HG03565 (cell line): ENCODE data around the gene CCDC142.

Source experiments
- ATAC-seq: cut with Tn5 transposase; IDR thresholded peaks from one replicate; pipeline ENCODE4 v1.9.1; 2021; ENCODE audit warnings: mild to moderate bottlenecking, moderate library complexity; ENCODE audit not compliant: unreplicated experiment

The CCDC142 gene, protein sequence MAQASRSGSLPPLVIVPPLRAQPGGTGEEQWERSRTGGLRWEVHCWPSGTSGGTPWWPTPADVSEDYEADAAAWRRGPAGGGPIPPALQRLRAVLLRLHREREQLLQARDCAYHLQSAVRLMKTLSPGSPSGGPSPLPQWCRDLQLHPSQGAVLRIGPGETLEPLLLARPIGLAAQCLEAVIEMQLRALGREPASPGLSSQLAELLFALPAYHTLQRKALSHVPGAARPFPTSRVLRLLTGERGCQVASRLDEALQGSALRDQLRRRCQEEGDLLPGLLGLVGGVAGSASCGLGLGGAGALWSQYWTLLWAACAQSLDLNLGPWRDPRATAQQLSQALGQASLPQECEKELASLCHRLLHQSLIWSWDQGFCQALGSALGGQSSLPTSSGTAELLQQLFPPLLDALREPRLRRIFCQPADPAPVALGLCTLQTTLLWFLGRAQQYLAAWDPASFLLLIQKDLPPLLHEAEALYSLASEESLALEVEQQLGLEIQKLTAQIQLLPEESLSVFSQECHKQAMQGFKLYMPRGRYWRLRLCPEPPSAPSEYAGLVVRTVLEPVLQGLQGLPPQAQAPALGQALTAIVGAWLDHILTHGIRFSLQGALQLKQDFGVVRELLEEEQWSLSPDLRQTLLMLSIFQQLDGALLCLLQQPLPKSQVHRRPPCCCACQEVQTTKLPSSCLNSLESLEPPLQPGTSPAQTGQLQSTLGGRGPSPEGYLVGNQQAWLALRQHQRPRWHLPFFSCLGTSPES

DNA sequence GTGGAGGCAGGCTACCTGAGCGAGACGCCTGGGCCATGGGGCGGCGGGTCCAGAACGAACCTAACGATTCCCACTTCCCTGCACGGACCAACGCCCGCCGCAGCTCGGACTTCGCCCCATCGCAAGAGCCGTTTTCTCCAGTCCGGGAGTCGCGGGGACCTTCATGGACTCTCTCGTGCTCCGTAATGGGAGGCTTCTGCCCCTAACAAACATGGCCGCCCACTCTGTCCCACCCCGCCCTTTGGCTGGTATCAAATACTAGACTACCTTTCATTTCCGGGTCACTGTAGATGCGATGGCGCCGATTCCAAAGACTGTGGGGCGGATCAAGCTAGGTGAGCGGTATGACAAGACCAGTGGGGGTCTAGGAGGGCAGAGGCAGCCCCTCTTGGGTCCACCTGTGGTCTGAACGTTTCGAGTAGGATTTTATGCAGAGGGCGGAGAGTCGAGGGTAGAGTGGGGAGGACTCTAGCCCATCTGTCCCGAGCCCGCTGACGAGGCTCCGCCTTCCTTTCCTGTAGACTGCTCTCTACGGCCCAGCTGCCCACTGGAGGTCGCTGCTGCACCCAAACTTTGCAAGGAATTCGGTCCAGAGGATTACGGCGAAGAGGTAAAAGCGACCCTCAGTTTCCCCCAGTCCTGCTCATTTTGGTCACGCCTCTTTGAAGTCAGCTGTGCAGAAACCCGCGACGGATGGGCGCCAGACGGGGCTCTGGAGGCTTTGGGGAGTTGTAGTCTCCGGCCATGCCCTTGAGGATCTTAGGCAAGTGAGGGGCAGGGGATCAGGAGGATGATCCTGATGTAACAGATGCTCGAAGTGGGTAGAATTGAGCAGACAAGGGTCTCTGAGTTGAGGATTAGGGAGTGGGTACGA, at the start of gene CCDC142, which contains the start of gene TTC31:
Gene CCDC142, minus strand, starts transcription at position 198 of the 874 bp plus-strand sequence. Its CDS starts 161 bp downstream, at position 37.
Gene TTC31, plus strand, starts transcription at position 281 of the 874 bp plus-strand sequence. Its CDS starts 15 bp downstream, at position 296.
- ATAC-seq: peak; percentile 68

DNA sequence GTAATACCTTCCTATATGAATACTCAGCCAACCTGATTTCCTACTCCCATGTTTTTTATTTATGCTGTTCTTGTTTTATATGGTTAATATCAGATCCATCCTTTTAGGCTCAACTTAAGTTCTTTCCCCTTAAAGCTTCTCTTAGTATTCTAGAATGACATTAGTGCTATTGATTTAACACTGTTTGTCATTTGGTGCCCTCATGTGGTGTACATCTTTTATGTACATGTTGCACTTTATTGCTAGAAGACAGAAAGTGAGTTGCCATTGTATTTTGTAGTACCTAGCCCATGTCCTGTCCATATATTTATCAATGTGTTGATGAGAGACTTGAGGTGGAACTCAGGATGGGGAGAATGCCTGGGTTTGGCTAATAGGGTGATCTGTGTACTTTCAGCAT, 49.4 kb upstream of the CCDC142 start:
- ATAC-seq: no peak

DNA sequence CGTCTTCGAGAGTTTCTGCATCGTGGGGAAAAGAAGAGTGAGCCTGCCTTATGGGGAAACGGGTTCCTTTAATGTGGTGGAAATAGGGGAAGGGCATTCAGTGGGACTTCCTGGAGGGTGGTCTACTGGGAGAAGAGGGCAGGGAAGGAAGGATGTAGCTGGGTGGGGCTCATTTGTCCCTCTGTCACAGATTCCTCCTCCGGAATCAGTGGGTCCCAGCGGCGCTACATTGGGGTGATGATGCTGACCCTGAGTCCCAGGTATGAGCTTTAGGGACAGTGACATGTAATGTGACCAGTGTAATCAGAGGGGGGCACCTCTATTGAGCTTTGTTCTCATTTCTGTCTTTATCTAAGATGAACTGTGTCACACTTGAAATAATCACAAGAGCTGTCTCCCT, 48.9 kb upstream of the CCDC142 start:
- no peak for ATAC-seq

DNA sequence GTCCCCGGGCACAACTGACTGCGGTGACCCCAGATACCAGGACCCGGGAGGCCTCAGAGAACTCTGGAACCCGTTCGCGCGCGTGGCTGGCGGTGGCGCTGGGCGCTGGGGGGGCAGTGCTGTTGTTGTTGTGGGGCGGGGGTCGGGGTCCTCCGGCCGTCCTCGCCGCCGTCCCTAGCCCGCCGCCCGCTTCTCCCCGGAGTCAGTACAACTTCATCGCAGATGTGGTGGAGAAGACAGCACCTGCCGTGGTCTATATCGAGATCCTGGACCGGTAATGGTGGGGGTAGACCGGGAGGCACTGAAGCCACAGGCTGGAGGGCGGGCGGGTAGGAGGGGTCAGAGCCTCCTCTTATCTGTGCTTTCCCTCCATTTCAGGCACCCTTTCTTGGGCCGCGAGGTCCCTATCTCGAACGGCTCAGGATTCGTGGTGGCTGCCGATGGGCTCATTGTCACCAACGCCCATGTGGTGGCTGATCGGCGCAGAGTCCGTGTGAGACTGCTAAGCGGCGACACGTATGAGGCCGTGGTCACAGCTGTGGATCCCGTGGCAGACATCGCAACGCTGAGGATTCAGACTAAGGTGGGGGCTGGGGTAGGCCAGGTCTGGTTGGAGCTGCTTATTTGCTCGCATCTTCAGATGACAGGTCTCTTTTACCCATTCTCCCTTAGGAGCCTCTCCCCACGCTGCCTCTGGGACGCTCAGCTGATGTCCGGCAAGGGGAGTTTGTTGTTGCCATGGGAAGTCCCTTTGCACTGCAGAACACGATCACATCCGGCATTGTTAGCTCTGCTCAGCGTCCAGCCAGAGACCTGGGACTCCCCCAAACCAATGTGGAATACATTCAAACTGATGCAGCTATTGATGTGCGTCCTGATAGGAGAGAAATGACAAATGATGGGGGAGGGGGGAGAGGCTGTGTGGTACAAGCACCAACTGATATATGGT, 47.7 kb upstream of the CCDC142 start:
- peak; percentile 26 for ATAC-seq

DNA sequence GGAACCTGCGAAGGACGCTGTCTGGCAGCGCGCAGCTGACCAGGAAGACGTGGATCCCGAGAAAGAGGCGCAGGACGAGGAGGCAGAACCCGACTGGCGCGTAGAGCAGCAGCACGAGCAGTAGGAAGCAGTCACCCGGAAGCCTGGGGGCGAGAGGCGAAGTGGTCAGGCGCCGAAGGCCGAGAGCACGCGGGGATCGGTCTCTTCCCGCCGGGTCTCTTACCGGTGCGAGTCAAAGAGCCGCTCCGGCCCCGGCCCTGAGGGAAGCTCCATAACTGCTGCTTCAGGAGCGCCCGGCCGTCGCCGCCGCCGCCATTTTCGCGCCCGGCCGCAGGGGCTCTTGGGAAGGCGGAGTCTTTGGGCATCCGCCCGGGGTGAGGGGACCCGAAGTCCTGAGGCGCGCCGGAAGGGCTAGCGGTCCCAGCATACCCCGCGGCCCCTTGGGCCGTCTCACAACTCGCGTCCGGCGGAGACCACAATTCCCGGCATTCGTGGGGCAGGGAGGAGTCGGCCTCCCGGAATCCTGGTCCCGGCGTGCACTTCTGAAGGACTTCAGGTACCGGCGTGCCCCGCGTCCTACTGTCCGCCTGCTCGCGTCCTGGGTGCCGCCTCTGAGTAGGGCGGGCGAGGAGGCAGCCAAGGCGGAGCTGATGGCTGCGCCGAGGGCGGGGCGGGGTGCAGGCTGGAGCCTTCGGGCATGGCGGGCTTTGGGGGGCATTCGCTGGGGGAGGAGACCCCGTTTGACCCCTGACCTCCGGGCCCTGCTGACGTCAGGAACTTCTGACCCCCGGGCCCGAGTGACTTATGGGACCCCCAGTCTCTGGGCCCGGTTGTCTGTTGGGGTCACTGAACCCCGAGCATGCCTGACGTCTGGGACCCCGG, 46.8 kb upstream of the CCDC142 start, which contains the start of the genes AUP1 and HTRA2:
Gene AUP1, minus strand, starts transcription at position 350 of the 882 bp plus-strand sequence. Its CDS starts 77 bp downstream, at position 273.
Gene HTRA2, plus strand, starts transcription at position 577 of the 882 bp plus-strand sequence. Its CDS starts 74 bp downstream, at position 651.
- peak; percentile 64 for ATAC-seq

DNA sequence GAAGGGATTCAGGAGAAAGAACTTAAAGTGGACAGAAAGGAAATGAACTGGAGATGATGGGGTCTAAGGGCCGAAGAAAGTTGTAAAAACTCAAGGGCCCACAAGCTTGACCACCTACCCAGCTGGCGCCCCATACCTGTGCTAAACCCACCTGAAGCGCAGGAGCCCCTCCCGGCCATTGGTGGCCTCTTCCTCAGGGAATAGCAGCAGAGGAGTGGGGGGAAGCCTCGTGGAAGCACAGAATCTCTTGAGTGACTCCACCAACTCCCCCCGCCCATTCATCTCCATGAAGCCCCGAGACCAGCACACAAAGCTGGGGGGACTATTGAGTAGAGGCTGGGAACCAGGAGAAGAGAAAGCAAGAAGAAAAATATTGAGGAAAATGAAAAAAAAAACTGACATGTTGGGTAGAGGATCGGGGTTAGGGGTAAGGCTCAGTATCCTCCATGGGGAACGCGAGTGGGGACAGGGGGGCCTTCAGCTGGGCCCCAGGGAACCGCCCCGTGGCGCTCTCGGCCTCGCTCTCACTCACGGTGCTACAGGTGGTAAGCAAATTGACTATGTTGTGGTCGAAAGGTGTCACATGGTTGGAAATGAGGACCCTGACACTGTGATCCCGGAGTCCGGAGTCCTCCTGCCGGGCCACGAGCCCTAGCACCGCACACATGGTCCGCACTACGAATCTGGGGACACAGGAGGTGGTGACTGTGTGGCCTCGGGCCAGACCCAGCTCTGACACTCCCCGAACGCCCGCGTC, 46.0 kb upstream of the CCDC142 start:
- ATAC-seq: peak; percentile 6

DNA sequence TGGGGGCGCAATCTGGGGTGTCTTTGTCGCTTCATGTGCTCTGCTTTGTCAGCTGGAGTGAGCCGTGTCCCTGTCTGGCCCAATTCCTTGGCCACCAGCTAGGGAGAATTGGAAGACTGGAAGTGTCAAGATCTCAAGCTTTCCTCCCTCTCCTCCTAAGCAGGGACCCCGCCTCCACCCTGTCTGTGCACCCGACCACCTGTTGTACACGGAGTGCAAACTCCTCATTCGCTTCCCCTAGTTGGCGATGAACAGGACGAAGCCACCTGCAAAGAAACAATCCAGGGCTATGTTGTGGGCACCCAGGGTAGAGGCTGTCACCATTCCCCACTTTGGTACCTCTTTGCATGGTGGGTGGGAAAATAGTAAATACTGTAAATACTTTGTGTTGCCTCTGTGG, 44.9 kb upstream of the CCDC142 start:
- ATAC-seq: no peak

DNA sequence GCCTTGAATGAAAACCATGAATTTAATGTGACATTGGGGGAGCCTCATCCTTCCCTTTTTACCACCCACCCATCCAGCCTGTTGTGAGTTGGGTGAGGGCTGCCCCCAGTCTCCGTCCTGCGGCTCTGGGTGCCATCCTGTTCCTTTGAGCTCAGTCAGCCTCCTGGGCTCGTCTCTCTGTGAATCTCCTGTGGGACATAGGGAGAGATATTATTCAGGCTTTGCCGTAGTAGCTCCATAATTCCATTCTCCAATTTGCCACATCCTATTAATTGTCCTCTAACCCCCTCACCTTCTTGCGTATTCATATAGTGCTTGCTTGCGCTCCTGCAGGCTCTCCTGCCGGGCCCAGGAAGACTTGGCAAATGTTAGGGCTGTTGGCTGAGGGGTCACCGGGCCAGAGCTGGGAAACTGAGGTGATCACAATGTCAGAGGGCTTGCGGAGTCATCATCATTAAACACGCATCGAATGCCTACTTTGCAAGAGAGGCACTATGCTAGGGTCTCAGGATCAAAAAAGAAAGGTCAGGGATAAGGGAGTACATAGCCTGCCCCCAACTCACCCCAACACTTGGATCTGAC, 43.9 kb upstream of the CCDC142 start:
- no peak for ATAC-seq

DNA sequence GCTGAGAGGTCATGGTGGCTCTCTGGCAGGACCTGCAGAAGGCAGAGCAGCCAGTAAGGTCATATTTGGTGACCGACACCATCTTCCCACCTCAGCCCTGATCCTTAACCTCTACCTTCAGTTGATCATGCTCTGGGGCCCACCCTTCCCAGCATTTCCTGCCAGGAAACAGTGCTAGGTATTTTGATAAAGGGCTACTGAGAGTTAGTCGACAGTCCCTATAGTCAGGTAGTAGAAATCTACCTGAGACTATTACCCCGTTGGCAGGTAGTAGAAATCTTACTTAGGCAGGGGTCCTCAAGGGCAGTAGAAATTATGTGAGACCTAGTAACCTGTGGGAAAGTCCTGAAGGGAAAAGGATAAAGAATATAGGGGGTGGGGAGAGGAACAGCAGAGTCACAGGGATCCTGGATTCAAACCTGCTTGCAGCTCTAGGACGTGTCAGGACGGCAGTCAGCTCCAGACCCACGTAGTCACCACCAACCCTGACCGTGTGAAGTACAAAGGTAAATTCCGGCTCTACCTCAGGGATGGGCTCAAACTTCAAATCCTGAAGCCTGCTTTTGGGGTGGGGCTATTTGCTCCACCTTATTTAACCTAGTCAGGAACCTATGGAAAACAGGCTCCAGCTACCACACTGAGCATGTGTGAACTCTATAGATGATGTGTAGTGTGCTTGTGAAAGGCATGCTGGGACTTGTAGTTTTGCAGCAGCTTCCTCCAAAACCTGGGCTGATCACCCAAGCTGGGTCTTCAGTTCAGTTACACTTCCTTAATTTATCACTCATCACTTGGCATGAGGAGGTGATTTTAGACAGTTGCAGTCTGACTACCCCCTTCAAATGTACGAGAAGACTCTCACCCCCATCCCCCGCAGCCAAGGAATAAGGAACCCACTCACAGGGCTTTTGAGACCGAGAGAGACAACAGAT, 43.2 kb upstream of the CCDC142 start, which contains the start of gene DQX1:
Gene DQX1, minus strand, starts transcription at position 515 of the 932 bp plus-strand sequence. Its CDS starts 502 bp downstream, at position 13.
- peak; percentile 22 for ATAC-seq

DNA sequence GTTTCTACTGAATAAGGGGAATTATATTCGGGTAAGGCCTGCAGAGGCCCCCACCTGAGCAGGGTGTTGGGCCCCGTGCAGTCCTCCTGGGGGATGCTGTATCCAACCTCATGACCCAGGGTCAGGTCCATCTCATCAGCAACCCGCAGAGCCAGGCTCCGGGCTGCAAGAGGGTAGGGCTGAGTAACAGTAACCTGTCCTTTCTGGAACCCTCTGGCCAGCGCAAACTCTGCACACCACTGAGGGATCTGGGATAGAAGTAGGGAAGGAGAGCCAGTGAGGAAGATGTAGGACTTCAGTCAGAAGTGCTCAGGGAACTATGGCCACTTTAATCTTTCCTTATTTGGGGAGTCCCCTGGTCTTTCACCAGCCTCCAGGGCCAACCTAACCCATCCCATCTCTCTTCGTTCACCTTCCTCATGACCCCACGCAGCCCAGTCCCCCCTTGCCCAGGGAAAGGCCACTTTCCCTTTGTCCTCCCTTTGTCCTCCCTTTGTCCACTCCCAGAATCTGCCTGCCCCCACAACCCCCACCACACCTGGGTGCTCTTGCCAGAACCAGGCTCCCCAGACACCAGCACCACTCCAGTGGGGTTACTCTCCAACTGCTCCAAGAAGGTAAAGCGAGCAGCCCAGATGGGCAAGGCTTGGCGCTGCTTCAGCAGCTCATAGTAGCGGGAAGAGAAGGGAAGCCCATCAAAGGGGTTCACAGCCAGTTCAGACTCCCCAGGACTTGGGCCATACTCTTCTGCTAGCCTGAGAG, 42.3 kb upstream of the CCDC142 start:
- ATAC-seq: no peak

DNA sequence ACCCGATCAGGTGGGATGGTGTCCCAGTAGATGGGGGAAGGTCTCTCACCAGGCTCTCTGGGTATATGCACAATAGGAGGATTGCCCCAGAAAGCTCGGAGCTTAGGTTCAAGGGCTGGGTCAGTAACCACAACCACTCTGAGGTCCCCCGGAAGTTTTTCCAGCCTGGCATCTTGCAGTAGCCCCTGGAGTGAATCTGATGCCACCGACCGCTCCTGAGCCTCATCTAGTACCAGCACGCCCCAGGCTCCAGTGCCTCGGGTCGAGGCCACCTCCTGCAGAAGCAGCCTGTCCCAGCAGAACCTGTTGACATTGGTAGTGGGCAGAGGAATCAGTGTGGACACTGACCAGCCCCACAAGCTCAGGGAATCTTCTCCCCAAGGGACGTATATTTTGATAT, 41.2 kb upstream of the CCDC142 start:
- no peak for ATAC-seq

DNA sequence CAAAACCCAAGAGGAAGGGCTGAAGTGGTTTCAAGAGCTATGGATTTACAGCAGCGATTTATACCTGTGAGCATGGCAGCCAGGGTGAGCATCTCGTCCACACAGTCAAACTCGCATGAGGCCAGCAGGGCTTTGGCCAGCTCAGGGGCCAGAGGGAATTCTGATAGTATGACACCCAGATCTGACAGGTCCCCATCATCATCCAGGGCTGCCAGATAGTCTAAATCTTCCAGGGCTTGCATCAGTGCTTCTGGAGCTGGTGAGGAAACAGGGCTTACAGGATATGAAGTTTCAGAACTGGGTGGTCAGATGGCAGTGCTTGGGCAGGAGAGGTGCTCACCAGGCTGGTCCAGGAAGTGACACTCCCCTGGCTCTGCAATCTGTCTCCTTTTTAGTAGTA, 39.7 kb upstream of the CCDC142 start:
- no peak for ATAC-seq

DNA sequence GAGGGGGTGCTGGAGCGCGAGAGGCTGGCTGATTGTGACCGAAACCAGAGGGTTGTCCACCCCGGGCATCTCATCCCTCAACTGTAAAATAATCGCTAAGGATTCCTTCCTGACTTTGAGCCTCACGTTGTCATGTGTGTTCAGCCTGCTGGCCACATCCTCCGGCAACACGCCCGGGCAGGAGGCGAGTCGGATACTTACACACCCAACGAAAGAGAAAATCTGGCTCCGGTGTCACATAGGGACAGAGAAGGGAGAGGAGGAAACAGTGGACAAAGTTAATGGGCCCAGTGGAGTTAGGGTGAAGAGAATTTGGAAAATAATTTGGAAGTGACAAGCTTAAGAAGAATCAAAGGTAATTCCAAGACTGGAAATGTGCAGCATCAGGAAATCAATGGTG, 33.9 kb upstream of the CCDC142 start:
- ATAC-seq: no peak

DNA sequence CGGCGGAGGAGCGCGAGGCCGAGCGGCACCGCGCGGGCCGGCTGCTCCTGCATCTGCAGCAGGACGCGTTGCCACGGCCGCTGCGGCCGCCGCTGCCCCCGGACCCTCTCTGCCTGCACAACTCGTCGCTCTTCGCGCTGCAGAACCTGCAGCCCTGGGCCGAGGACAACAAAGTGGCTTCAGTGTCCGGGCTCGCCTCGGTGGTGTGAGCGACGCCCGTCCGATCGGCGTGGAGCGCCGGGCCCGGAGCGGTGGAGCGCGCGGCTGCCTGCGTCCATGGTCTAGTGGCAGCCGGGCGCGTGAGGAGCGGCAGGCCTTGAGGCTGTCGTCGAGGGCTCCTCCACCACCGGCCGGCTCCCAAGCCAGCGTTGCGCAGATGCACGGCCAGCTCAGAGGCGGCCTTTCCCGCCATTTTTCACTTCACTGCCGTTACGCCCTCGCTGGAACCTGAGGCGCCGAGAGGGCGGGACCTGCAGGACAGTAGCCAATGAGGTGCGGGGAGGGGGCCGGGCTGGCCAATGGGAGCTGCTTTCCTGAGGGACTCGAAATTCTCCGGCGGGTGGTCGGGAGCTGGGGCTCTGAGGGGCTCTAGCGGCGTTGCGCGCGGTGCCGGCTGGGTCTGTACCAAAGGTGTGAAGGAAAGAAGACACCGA, 33.3 kb upstream of the CCDC142 start:
- ATAC-seq: no peak
